ENCODE measurements around the gene MIPEP.
"Not testable (repeated sequence)": the region's sequence is repeated elsewhere in the genome, so short reads cannot be mapped to it uniquely, and the experiment has no call there.

MIPEP gene

DNA sequence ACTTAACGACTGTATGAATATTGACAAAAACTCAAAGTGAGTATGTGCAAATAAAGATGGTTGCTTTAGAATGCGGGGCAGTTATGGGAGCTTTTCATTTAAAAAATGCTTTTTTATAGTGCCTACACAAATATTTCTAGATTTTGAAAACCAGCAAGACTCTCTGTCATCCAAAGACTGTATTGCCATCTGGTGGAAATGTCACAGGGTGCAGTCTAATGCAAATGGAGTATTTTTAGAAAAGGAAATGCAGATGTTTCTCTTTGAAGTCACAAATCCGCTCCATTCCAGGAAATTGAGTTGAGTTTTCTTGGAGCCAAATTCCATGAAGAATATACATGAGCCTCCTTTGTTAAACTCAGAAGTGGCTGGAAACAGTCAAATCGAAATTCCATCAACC lies 10.4 kb upstream of the MIPEP start:
- no peaks in the 10 kb centered on the region for H3K36me3 Mint-ChIP-seq
- no peak overlapping the region for H3K27ac Mint-ChIP-seq

GRCh38 chr13:23898101-23898500 lies 8.9 kb upstream of the MIPEP start:
- no peaks in the 10 kb centered on the region for H3K9me3 Mint-ChIP-seq
- peaks cover 3% of the 10 kb centered on the region for H3K4me1 Mint-ChIP-seq
- peaks cover 16% of the 10 kb centered on the region for H3K27me3 Mint-ChIP-seq
- no peaks in the 10 kb centered on the region for H3K36me3 Mint-ChIP-seq
- no peak overlapping the region for H3K4me3 Mint-ChIP-seq
- no peak overlapping the region for H3K27ac Mint-ChIP-seq

More for the DNA sequence above, 10.4 kb upstream of the MIPEP start:
- Mint-ChIP-seq H3K4me3 (no peak overlapping the region), H3K4me1 (peaks cover 5% of the 10 kb centered on the region), H3K9me3 (no peaks in the 10 kb centered on the region), H3K27me3 (peaks cover 21% of the 10 kb centered on the region)

DNA sequence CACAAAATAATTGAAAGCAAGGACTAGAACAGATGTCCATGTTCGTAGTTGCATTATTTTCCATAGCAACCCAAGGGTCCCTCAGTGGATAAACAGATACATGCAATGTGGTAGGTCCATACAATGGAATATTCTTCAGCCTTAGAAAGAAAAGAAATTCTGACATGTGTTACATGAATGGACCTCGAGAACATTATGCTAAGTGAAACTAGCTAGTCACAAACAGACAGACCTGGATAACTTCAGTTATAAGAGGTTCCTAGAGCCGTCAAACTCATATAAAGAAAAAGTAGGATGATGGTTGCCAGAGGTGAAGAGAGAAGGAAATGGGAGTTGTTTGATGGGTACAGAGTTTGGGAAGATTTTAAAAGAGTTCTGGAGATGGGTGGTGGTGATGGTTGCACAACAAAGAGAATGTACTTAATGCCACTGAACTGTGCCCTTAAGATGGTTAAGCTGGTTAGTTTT lies 8.3 kb upstream of the MIPEP start, which contains the start of gene C1QTNF9B:
C1QTNF9B (minus strand) TSS at position 51 of the 468 bp plus-strand sequence.
- H3K4me3 Mint-ChIP-seq, H3K4me1 Mint-ChIP-seq, H3K36me3 Mint-ChIP-seq, H3K27me3 Mint-ChIP-seq, H3K27ac Mint-ChIP-seq, H3K9me3 Mint-ChIP-seq: not testable (repeated sequence)

- not testable (repeated sequence) for H3K4me3 Mint-ChIP-seq, H3K27ac Mint-ChIP-seq, H3K36me3 Mint-ChIP-seq, H3K9me3 Mint-ChIP-seq, H3K4me1 Mint-ChIP-seq, H3K27me3 Mint-ChIP-seq
Measured at GRCh38 chr13:23894746-23895145, 5.5 kb upstream of the MIPEP start.

DNA sequence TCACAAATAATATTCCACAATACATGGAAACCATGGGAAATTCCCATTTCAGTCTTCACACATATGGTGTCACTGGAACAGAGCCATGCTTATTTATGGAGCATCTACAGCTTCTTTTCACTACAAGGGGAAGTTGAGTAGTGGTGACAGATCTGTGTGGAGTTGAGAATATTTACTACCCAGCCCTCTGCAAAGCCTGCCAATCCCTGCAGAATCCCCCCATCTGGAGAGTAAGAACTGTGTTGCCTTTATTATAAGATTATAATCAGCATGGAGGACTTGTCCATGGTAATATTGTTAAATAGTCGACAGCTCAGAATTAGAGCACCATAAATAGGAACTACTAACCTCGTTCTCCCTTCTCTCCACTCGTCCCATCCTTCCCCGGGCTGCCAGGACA lies 4.6 kb upstream of the MIPEP start:
- H3K4me1 Mint-ChIP-seq, result peaks cover 11% of the 10 kb centered on the region
- H3K9me3 Mint-ChIP-seq, H3K4me3 Mint-ChIP-seq, H3K27me3 Mint-ChIP-seq, H3K36me3 Mint-ChIP-seq, H3K27ac Mint-ChIP-seq: not testable (repeated sequence)

DNA sequence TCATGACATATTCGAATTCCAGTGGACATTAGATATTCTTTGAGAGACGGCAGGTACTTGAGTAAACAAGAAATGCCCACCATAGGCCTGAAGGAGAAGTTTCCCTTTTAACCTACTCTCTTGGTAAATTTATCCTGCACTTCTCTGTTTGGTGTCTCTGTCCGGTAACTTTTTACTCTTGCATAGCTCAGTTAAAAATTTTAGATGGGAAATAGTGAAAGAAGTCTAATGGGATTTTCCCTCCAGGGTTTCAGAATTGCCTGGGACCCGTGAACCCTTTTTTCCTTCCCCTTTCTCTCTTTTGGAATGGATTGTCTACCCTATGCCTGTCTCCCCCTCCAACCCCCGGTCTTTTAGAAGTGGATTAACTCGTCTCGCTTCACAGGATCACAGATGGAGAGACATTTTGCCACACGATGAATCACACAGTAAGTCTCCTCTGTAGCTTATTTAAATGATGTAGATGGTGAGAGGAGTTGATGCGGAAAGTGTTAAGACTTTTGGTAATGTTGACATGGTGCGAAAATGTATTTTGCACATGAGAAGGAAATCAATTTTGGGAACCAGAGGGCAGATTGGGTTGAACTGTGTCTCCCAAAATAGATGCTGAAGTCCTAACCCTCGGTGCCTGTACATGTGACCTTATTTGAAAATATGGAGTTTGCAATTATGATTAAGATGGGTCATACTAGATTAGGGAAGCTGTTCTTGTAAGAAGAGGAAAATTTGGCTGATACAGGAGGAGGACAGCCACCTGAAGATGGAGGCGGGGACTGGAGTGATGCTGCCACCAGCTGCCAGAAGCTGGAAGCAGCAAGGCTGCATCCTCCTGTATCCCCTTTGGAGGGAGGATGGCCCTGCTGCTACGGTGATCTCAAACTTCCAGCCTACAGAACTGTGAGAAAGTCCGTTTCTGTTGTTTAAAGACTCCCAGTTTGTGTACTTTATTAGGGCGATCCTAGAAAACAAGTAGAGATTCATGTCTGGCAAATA lies 711 bp upstream of the MIPEP start:
- peak overlapping the region; percentile 93 for H3K27ac Mint-ChIP-seq
- H3K9me3 Mint-ChIP-seq, result no peaks in the 10 kb centered on the region
- no peaks in the 10 kb centered on the region for H3K27me3 Mint-ChIP-seq
- peaks cover 30% of the 10 kb centered on the region for H3K4me1 Mint-ChIP-seq
- peak overlapping the region; percentile 89 for H3K4me3 Mint-ChIP-seq
- peaks cover 2% of the 10 kb centered on the region for H3K36me3 Mint-ChIP-seq

DNA sequence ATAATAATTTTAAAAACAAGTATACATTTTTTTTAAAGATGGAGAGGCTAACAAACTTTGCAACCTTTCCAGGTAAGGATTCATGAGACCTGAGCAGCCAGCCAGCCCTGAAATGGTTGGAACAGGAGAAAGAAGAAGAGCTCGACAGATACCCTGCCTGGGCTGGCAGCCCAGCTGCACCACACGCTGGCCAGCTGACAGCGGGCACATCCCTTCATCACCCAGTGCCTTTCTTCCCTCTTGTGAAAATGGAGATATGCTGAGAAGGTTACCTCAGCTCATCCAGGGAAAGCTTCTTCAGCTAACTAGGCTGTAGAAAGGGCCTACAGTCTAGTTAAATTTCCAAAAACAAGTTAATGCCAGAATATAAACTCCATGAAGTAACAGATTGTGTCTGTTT lies 4.8 kb downstream of the MIPEP start:
- H3K27me3 Mint-ChIP-seq, H3K27ac Mint-ChIP-seq, H3K4me3 Mint-ChIP-seq, H3K36me3 Mint-ChIP-seq, H3K9me3 Mint-ChIP-seq: not testable (repeated sequence)
- H3K4me1 Mint-ChIP-seq, result peaks cover 22% of the 10 kb centered on the region

GRCh38 chr13:23883255-23883654 lies 5.9 kb downstream of the MIPEP start:
- peaks cover 9% of the 10 kb centered on the region for H3K36me3 Mint-ChIP-seq
- no peaks in the 10 kb centered on the region for H3K27me3 Mint-ChIP-seq
- no peaks in the 10 kb centered on the region for H3K9me3 Mint-ChIP-seq
- peaks cover 18% of the 10 kb centered on the region for H3K4me1 Mint-ChIP-seq
- no peak overlapping the region for H3K4me3 Mint-ChIP-seq
- no peak overlapping the region for H3K27ac Mint-ChIP-seq

DNA sequence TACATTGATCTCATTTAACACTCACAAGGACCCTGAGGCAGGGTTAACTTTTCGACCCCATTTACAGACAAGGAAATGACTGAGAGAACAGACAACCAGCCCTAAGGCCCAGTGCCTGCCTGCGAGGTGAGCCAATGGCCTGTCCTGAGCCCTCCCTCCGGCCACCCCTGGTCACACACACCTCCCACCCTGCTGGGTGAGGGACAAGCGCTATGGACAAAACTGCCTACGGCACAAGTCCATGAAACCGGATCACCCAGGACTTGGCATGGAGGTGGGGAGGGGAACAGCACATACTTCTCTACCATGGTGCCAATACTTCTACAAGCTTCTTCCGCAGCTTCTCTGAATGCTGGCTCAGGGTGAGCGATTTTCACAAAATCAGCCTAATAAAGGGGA lies 7.8 kb downstream of the MIPEP start:
- not testable (repeated sequence) for H3K27ac Mint-ChIP-seq, H3K4me1 Mint-ChIP-seq, H3K36me3 Mint-ChIP-seq, H3K4me3 Mint-ChIP-seq, H3K27me3 Mint-ChIP-seq, H3K9me3 Mint-ChIP-seq

GRCh38 chr13:23880493-23881401 lies 8.5 kb downstream of the MIPEP start:
- not testable (repeated sequence) for H3K4me3 Mint-ChIP-seq, H3K9me3 Mint-ChIP-seq, H3K36me3 Mint-ChIP-seq, H3K27ac Mint-ChIP-seq, H3K27me3 Mint-ChIP-seq, H3K4me1 Mint-ChIP-seq

- no peaks in the 10 kb centered on the region for H3K27me3 Mint-ChIP-seq
Measured at GRCh38 chr13:23877286-23877685, 11.9 kb downstream of the MIPEP start.

DNA sequence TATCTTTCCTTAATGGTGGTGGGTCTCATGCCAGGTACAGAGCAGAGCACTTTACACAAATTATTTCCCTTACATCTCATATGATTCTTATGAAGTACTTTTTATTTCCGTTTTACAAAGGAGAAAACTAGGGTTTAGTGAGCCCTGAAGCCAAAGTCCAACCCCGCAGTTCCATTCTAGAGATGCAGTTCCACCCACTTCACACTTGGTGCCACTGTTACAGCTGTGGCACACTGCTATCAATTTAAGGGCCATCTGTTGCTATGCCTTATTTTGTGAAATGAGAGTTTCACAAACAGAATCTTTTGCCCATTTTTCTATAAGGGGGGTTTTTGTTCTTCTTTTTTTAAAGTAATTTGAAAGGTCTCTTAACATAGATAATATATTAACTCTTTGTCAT lies 12.9 kb downstream of the MIPEP start:
- no peaks in the 10 kb centered on the region for H3K4me1 Mint-ChIP-seq
- H3K27me3 Mint-ChIP-seq, result no peaks in the 10 kb centered on the region
- H3K4me3 Mint-ChIP-seq, result no peak overlapping the region
- H3K9me3 Mint-ChIP-seq, result no peaks in the 10 kb centered on the region
- no peak overlapping the region for H3K27ac Mint-ChIP-seq
- H3K36me3 Mint-ChIP-seq, result peaks cover 3% of the 10 kb centered on the region

More at GRCh38 chr13:23877286-23877685, 11.9 kb downstream of the MIPEP start:
- no peak overlapping the region for H3K27ac Mint-ChIP-seq
- H3K9me3 Mint-ChIP-seq, result no peaks in the 10 kb centered on the region
- no peaks in the 10 kb centered on the region for H3K4me1 Mint-ChIP-seq
- peaks cover 5% of the 10 kb centered on the region for H3K36me3 Mint-ChIP-seq
- H3K4me3 Mint-ChIP-seq, result no peak overlapping the region

DNA sequence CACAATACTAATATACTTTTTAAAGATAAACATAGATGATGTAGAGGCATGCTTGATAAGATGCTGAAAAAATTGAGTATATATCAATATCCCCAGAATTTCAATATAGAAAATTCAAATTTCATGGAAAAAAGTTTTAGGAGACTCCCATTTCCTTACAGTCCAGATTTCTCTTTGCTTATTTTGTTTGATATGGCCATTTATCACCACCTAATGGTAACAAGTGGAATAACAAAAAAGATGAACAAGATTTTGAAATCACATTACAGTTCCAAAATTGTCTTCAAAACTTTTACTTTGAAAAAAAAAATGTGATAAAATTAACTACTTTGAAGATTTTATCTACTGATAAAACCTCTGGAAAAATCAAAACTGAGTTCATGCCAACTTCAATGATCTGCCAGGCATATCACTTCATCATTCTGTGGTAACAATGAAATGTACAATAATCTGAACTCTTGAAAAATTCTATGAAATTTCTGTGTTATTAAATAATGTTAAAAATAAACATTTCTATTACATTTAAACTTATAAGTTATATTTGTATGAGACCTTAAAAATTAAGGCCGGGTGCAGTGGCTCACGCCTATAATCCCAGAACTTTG lies 17.5 kb downstream of the MIPEP start:
- no peak overlapping the region for H3K4me3 Mint-ChIP-seq
- H3K9me3 Mint-ChIP-seq, result no peaks in the 10 kb centered on the region
- no peak overlapping the region for H3K27ac Mint-ChIP-seq
- no peaks in the 10 kb centered on the region for H3K4me1 Mint-ChIP-seq
- H3K36me3 Mint-ChIP-seq, result no peaks in the 10 kb centered on the region
- H3K27me3 Mint-ChIP-seq, result no peaks in the 10 kb centered on the region

- Mint-ChIP-seq H3K36me3 (no peaks in the 10 kb centered on the region), H3K27ac (no peak overlapping the region), H3K27me3 (no peaks in the 10 kb centered on the region), H3K4me1 (no peaks in the 10 kb centered on the region), H3K9me3 (no peaks in the 10 kb centered on the region), H3K4me3 (no peak overlapping the region)
Measured at GRCh38 chr13:23870356-23871140, 18.7 kb downstream of the MIPEP start.

DNA sequence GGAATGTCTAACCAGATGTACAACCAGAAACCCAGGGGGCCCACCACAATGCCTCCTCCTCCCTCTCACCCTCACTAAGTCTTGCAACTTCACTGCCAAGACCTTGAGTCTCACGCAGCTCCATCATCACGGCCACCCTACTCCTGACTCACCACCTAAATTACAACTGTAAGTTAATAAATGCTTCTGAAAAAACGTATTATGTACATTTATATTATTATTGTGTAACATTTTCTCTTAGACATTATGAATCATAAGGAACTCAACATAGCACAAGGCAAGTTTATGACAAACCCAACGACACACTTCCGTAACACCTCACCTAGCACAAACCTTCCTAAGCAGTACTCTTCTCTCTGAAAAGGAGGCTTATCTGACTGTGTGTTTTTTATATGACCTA lies 20.7 kb downstream of the MIPEP start:
- Mint-ChIP-seq H3K9me3 (no peaks in the 10 kb centered on the region), H3K27me3 (no peaks in the 10 kb centered on the region), H3K4me3 (no peak overlapping the region), H3K4me1 (no peaks in the 10 kb centered on the region), H3K27ac (no peak overlapping the region), H3K36me3 (no peaks in the 10 kb centered on the region)

Data from activated naive CD4-positive, alpha-beta T cell treated with anti-CD3 and anti-CD28 coated beads, Interleukin-2, amount 50 U/mL, for 24 hours (primary cell).